Gastrocnemius medialis (tissue), 4 donors: ENCODE results near the gene TMEM129. TPM values are rescaled to one million over a fixed set of nuclear protein-coding genes. Genes with fewer than 3 reads are reported as not detected.

ENCODE experiments used
- ATAC-seq, 2 donors: fragments of 150-250 bp; one replicate each; pipeline ENCODE4 v1.9.1; 2016
- DNase-seq, 2 donors: peaks; one replicate each; pipeline ENCODE4 v3.0.0-alpha.2; 2019
- H3K27ac ChIP-seq, 4 donors: fragments of 200-600 bp; sonication (generic); 1 replicate in 1 of 4; 2 replicates in 3 of 4; pipeline ENCODE4 v1.5.1; 2016 to 2018; ENCODE audit warnings: mild to moderate bottlenecking in 2 of 4, moderate library complexity in 1 of 4
- H3K27me3 ChIP-seq, 3 donors: fragments of 200-600 bp; sonication (generic) in 2 of 3; 1 replicate in 1 of 3; 2 replicates in 2 of 3; pipeline versions ENCODE4 v1.5.1 to v1.6.0; 2016 to 2019; ENCODE audit warnings: mild to moderate bottlenecking in 1 of 3, moderate library complexity in 1 of 3
- H3K36me3 ChIP-seq, 2 donors: fragments of 200-600 bp; sonication (generic) in 1 of 2; one replicate each; pipeline ENCODE4 v1.5.1; 2017 to 2018
- H3K4me1 ChIP-seq, 2 donors: fragments of 200-600 bp; sonication (generic) in 1 of 2; one replicate each; pipeline ENCODE4 v1.5.1; 2016 to 2017; ENCODE audit warnings: mild to moderate bottlenecking in 2 of 2
- H3K4me3 ChIP-seq, 4 donors: fragments of 200-600 bp; sonication (generic) in 3 of 4; 1 replicate in 1 of 4; 2 replicates in 3 of 4; pipeline ENCODE4 v1.5.1; 2016 to 2019; ENCODE audit warnings: mild to moderate bottlenecking in 2 of 4
- H3K9me3 ChIP-seq, 3 donors: fragments of 200-600 bp; sonication (generic) in 2 of 3; 1 replicate in 1 of 3; 2 replicates in 2 of 3; pipeline ENCODE4 v1.5.1; 2016 to 2019
- POLR2A ChIP-seq, 2 donors: fragments of 450-650 bp; IDR thresholded peaks; one replicate each; pipeline ENCODE4 v1.6.1; 2017; ENCODE audit warnings: antibody characterized with exemption in 2 of 2, mild to moderate bottlenecking in 2 of 2, moderate library complexity in 2 of 2
- in situ Hi-C, 4 donors: fragments of 200-750 bp; cut with MboI; loops; one replicate each; pipeline versions ENCODE4 v1.15.0 to v1.8.0; 2017; ENCODE audit warnings: low sequenced_read_pairs in 4 of 4
- intact Hi-C: fragments of 100-400 bp; cut with DNase I; formaldehyde crosslinking; loops from one replicate; pipeline ENCODE4 v1.15.1; 2023; ENCODE audit warnings: low total_unique reads
- total RNA-seq, 4 donors: library from RNA; depleted of rRNA; stranded (reverse); fragments of >200 nt; gene quantifications; one replicate each; pipeline versions ENCODE4 v1.1.0 to v1.2.3, GENCODE V29; 2016
- TF ChIP-seq, protein P1 (sequence below), 5 experiments: fragments of 450-650 bp in 3 of 5; fragments of 200-600 bp in 2 of 5; sonication (generic) in 2 of 5; IDR thresholded peaks in 4 of 5; conservative IDR thresholded peaks in 1 of 5; 1 replicate in 4 of 5; 2 replicates in 1 of 5; pipeline ENCODE4 v1.5.1; 2016 to 2019; ENCODE audit warnings: antibody characterized with exemption in 5 of 5, mild to moderate bottlenecking in 3 of 5, moderate library complexity in 3 of 5

Gene TMEM129
- total RNA-seq, 4 donors from 2014 or later, result 30.3 to 78.0 (median 44.2) TPM

- no peak for DNase-seq
- peaks cover 0 to 16% of the 10 kb centered on the region in 2 donors for H3K36me3 ChIP-seq
- peak in 1 of 2 donors; percentile 5 for ATAC-seq
- H3K27ac ChIP-seq, result peak overlapping the region; percentile 91 to 96 (median 95)
- peaks cover 21 to 25% of the 10 kb centered on the region in 2 donors for H3K4me1 ChIP-seq
- intact Hi-C loops (loop anchor here (5.0 kb wide), 1 partner anchor 144 kb away; the partner anchor contains the start of gene LETM1), in situ Hi-C loops (no loop called here)
- TF ChIP-seq, protein P1, sequence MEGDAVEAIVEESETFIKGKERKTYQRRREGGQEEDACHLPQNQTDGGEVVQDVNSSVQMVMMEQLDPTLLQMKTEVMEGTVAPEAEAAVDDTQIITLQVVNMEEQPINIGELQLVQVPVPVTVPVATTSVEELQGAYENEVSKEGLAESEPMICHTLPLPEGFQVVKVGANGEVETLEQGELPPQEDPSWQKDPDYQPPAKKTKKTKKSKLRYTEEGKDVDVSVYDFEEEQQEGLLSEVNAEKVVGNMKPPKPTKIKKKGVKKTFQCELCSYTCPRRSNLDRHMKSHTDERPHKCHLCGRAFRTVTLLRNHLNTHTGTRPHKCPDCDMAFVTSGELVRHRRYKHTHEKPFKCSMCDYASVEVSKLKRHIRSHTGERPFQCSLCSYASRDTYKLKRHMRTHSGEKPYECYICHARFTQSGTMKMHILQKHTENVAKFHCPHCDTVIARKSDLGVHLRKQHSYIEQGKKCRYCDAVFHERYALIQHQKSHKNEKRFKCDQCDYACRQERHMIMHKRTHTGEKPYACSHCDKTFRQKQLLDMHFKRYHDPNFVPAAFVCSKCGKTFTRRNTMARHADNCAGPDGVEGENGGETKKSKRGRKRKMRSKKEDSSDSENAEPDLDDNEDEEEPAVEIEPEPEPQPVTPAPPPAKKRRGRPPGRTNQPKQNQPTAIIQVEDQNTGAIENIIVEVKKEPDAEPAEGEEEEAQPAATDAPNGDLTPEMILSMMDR (IDR thresholded peaks at IDR 0.05 in 4 of 5, conservative IDR thresholded peaks at IDR 0.05 in 1 of 5), result no peak
- TF ChIP-seq POLR2A (IDR thresholded peaks at IDR 0.05), result no peak
- no peaks in the 10 kb centered on the region for H3K9me3 ChIP-seq
- H3K4me3 ChIP-seq, result peak overlapping the region; percentile 66 to 77 (median 74)
- no peaks in the 10 kb centered on the region for H3K27me3 ChIP-seq
Observed at GRCh38 chr4:1713003-1713851, 7.9 kb downstream of the TMEM129 start.

DNA sequence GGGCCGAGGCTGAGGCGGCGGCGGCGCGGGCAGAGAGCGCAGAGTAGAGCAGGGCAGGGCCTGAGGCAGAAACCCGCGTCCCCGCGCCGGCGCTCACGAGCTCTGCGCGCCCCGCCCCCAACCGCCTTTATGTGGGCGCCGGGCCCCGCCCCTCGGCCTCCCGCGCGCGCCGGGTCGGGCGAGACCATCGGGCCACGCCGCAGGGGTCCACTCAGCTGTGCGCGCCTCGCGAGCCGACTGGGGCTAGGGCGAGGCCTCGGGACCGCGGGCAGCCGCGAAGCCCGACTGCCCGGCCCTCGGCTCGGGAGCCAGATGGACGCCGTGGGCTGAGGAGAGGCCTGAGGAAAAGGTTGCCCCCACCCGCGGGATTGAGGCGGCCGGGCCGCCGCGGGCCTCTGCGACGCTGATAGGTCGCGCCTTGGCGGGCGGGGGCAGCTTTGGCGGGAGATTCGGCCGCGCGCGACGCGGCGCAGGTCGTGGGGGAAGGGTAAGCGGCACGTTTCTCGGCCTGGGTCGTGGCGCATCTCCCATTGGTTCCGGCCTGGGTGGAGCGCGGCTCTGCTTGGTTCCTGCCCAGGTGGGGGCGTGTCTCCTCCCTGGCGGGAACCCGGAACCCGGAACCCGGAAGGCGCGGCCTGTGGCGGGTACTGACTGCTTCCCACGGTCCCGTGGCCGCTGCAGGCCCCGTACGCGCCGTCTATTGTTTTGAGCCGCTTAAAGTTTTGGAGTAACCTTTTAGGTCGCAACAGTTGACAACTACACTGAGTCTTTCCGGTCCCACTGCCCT is 8.7 kb downstream of the TMEM129 start, which contains the start of gene SLBP:
Gene SLBP (minus strand): TSS at position 104 of the 787 bp plus-strand sequence. CDS start 131 bp downstream, outside the sequence.
- ATAC-seq, result peak; percentile 87 to 89

DNA sequence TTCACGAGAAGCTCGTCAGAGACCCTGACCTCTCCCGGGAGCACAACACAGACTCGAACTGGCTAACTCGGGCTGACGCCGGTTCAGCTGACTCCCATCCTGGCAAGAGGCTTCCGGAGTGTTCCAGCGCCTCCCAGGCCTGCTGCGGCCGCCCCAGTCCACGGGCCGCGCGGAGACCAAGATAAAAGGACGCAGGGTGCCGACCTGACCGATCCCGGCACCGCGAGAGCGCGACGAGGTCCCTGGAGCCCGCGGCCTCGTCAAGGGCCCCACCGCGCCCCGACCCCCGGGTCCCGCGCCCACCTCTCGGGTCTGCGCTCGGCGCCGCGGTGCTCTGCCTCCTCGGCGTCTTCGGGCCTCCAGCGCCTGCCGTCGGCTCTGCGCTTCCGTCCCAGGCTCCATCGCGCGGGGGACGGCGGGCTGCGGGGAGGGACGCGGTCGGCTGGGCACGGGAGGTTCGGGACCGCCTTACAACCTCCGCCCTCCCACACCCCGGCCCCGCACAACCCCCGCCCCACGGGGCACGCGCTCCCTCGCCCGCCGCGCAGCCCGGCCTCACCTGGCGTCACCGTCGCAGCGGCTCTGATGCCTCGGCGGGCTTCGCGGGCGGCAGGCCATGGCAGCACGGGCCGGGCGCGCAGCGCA is 9.4 kb downstream of the TMEM129 start:
- Histone ChIP-seq H3K36me3 (peaks cover 0 to under 1% of the 10 kb centered on the region in 2 donors), H3K4me3 (peak overlapping the region; percentile 66 to 77 (median 73)), H3K4me1 (peaks cover 18 to 25% of the 10 kb centered on the region in 2 donors), H3K27me3 (no peaks in the 10 kb centered on the region), H3K9me3 (no peaks in the 10 kb centered on the region), H3K27ac (peak overlapping the region; percentile 91 to 96 (median 95))
- intact Hi-C loops (loop anchor here (1.0 to 5.0 kb wide), 4 partner anchors 10 to 160 kb away; partner anchors contain the start of genes FAM53A, LETM1, NSD2 and TACC3), in situ Hi-C loops (no loop called here)
- ATAC-seq, result peak; percentile 41 to 53
- peak; percentile 33 to 55 for DNase-seq
- TF ChIP-seq, protein P1 (IDR thresholded peaks at IDR 0.05 in 4 of 5, conservative IDR thresholded peaks at IDR 0.05 in 1 of 5), result no peak
- TF ChIP-seq POLR2A (IDR thresholded peaks at IDR 0.05), result no peak

More for the DNA sequence above, 8.7 kb downstream of the TMEM129 start, which contains the start of gene SLBP:
- in situ Hi-C loops, result no loop called here
- Histone ChIP-seq H3K27ac (peak within 1 kb of the TSS; percentile 91 to 96 (median 95)), H3K27me3 (no peaks in the 10 kb centered on the region), H3K4me3 (peak within 1 kb of the TSS; percentile 66 to 77 (median 74)), H3K9me3 (no peaks in the 10 kb centered on the region), H3K4me1 (peaks cover 18 to 25% of the 10 kb centered on the region in 2 donors), H3K36me3 (peaks cover 0 to 8% of the 10 kb centered on the region in 2 donors)
- TF ChIP-seq, protein P1 (IDR thresholded peaks at IDR 0.05 in 4 of 5, conservative IDR thresholded peaks at IDR 0.05 in 1 of 5), result peak in 1 of 5 experiments; percentile 24
- TF ChIP-seq POLR2A (IDR thresholded peaks at IDR 0.05), result peak; percentile 94 to 95
- intact Hi-C loops, result loop anchor here (1.0 to 5.0 kb wide), 4 partner anchors 9 to 159 kb away; partner anchors contain the start of genes FAM53A, LETM1, NSD2 and TACC3
- DNase-seq, result peak; percentile 93 to 94

GRCh38 chr4:1711055-1711570 is 10.0 kb downstream of the TMEM129 start:
- H3K4me3 ChIP-seq, result peak overlapping the region; percentile 66 to 77 (median 73)
- intact Hi-C loops (loop anchor here (5.0 kb wide), 1 partner anchor 146 kb away; the partner anchor contains the start of gene LETM1), in situ Hi-C loops (no loop called here)
- no peak for ATAC-seq
- no peaks in the 10 kb centered on the region for H3K27me3 ChIP-seq
- H3K27ac ChIP-seq, result peak overlapping the region; percentile 91 to 96 (median 95)
- TF ChIP-seq, protein P1 (IDR thresholded peaks at IDR 0.05 in 4 of 5, conservative IDR thresholded peaks at IDR 0.05 in 1 of 5), result no peak
- no peak for TF ChIP-seq POLR2A (IDR thresholded peaks at IDR 0.05)
- no peaks in the 10 kb centered on the region for H3K9me3 ChIP-seq
- H3K4me1 ChIP-seq, result peaks cover 18 to 25% of the 10 kb centered on the region in 2 donors
- no peaks in the 10 kb centered on the region for H3K36me3 ChIP-seq
- DNase-seq, result no peak
